Measurements from ENCODE around the gene COL23A1. TPM values are rescaled to one million over a fixed set of nuclear protein-coding genes. Genes with fewer than 3 reads are reported as not detected.

COL23A1 gene
- total and polyA plus RNA-seq, 4 donors = 0.76 to 4.4 (median 1.3) TPM

DNA sequence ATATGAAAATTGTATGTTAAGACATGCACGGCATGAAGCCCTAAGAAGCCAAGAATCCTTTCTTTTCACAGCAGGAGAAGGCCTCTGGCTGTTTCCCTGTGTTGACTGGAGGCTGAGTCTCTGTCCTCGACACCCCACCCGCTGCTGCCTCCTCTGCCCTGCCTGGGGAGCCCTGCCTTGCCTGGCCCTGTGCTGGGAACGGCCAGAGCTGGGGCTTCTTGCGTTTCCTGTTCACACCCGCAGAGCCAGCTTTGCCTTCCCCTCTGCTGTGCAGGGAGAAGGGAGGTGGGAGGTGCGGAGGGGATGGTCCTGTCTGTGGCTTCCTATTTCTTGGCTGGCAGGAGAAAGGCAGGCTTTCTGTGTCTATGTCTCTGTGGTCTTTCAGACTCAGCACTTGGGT lies 396.2 kb downstream of the COL23A1 start:
- no peak overlapping the region for H3K4me3 ChIP-seq
- no peak overlapping the region for H3K9ac ChIP-seq (ENCODE audit: insufficient read depth in 1 of 2, low read length in 2 of 2)
- H3K27me3 ChIP-seq (ENCODE audit: control insufficient read depth in 3 of 3, insufficient read depth in 3 of 3, low read length in 2 of 3) = no peaks in the 10 kb centered on the region
- H3K9me3 ChIP-seq (ENCODE audit: control insufficient read depth in 4 of 4, insufficient read depth in 3 of 4, low read length in 3 of 4) = no peaks in the 10 kb centered on the region
- ATAC-seq (ENCODE audit: insufficient read depth, low FRiP score) = no peak
- no peak overlapping the region for H3K27ac ChIP-seq (ENCODE audit: low read depth in 1 of 2, low read length in 1 of 2)
- WGBS, 2 donors = 12 to 25% methylated on average over 7 of the region's 7 CpGs
- no peak for TF ChIP-seq CTCF (IDR thresholded peaks at IDR 0.05; ENCODE audit: control extremely low read depth, extremely low read depth)
- DNase-seq = no peak
- H3K36me3 ChIP-seq (ENCODE audit: control insufficient read depth in 4 of 4, insufficient read depth in 4 of 4, low read length in 4 of 4) = no peaks in the 10 kb centered on the region
- no peaks in the 10 kb centered on the region for H3K4me1 ChIP-seq (ENCODE audit: control insufficient read depth in 5 of 5, insufficient read depth in 5 of 5, low read length in 5 of 5)

GRCh38 chr5:178193251-178193809 lies 396.9 kb downstream of the COL23A1 start:
- Histone ChIP-seq H3K27ac (ENCODE audit: low read depth in 1 of 2, low read length in 1 of 2) (no peak overlapping the region), H3K36me3 (ENCODE audit: control insufficient read depth in 4 of 4, insufficient read depth in 4 of 4, low read length in 4 of 4) (no peaks in the 10 kb centered on the region), H3K9me3 (ENCODE audit: control insufficient read depth in 4 of 4, insufficient read depth in 3 of 4, low read length in 3 of 4) (no peaks in the 10 kb centered on the region), H3K27me3 (ENCODE audit: control insufficient read depth in 3 of 3, insufficient read depth in 3 of 3, low read length in 2 of 3) (no peaks in the 10 kb centered on the region), H3K9ac (ENCODE audit: insufficient read depth in 1 of 2, low read length in 2 of 2) (no peak overlapping the region), H3K4me3 (no peak overlapping the region), H3K4me1 (ENCODE audit: control insufficient read depth in 5 of 5, insufficient read depth in 5 of 5, low read length in 5 of 5) (no peaks in the 10 kb centered on the region)
- WGBS, 2 donors = 57 to 62% methylated on average over 8 of the region's 8 CpGs
- no peak for TF ChIP-seq CTCF (IDR thresholded peaks at IDR 0.05; ENCODE audit: control extremely low read depth, extremely low read depth)
- no peak for DNase-seq
- ATAC-seq (ENCODE audit: insufficient read depth, low FRiP score) = no peak

DNA sequence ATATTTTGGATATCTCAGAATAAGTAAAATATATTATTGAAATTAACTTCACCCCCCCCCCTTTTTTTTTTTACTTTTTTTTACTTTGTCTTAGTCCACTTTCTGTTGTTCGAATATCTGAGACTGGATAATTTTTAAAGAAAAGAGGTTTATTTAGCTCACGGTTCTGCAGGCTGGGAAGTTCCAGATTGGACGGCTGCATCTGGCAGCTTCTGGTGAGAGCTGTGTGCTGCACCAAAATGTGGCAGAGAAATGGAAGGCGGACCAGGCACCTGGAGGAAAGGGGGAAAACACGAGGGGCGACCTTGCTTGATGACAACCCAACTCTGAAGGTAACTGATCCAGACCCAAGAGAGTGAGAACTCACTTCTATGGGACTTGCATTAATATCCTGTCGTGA lies 397.4 kb downstream of the COL23A1 start:
- DNase-seq (no peak), ATAC-seq (ENCODE audit: insufficient read depth, low FRiP score) (no peak)

More for the DNA sequence above, 397.4 kb downstream of the COL23A1 start:
- H3K4me3 ChIP-seq = no peak overlapping the region
- no peaks in the 10 kb centered on the region for H3K27me3 ChIP-seq (ENCODE audit: control insufficient read depth in 3 of 3, insufficient read depth in 3 of 3, low read length in 2 of 3)
- 91 to 97% methylated on average over 7 of the region's 7 CpGs for WGBS, 2 donors
- no peaks in the 10 kb centered on the region for H3K36me3 ChIP-seq (ENCODE audit: control insufficient read depth in 4 of 4, insufficient read depth in 4 of 4, low read length in 4 of 4)
- TF ChIP-seq CTCF (IDR thresholded peaks at IDR 0.05; ENCODE audit: control extremely low read depth, extremely low read depth) = no peak
- H3K9me3 ChIP-seq (ENCODE audit: control insufficient read depth in 4 of 4, insufficient read depth in 3 of 4, low read length in 3 of 4) = no peaks in the 10 kb centered on the region
- H3K27ac ChIP-seq (ENCODE audit: low read depth in 1 of 2, low read length in 1 of 2) = no peak overlapping the region
- no peak overlapping the region for H3K9ac ChIP-seq (ENCODE audit: insufficient read depth in 1 of 2, low read length in 2 of 2)
- no peaks in the 10 kb centered on the region for H3K4me1 ChIP-seq (ENCODE audit: control insufficient read depth in 5 of 5, insufficient read depth in 5 of 5, low read length in 5 of 5)
